H1 (cell line): Measurements from ENCODE around the gene RBM17. TPM values are rescaled to one million over a fixed set of nuclear protein-coding genes. Genes with fewer than 3 reads are reported as not detected.

Source experiments
- CTCF ChIA-PET: fragments of 300-600 bp; sonication (Branson Sonifier 250); formaldehyde crosslinking; loops from one replicate; lab custom pipeline; 2021; ENCODE audit not compliant: partially characterized antibody; lab: Charles Lee
- POLR2A ChIA-PET: fragments of 300-600 bp; sonication (Branson Sonifier 250); formaldehyde crosslinking; loops from one replicate; lab custom pipeline; 2021; ENCODE audit warnings: inconsistent platforms; ENCODE audit not compliant: partially characterized antibody; lab: Charles Lee
- DNase-seq, 2 experiments: peaks; one replicate each; pipeline versions ENCODE4 v3.0.0 to v3.0.0-alpha.2; 2010 to 2022; ENCODE audit warnings: low spot score in 2 of 2, low read depth in 1 of 2, mixed read lengths in 1 of 2
- FAIRE-seq: peaks from 2 replicates; lab custom pipeline; 2011; peaks lifted over from hg19 to GRCh38; lab: Jason Lieb, UNC
- H2AFZ ChIP-seq: 2 replicates; pipeline ENCODE4 v1.8.1; 2012; ENCODE audit warnings: low read length, inconsistent platforms
- H2AK5ac ChIP-seq: 2 replicates; pipeline ENCODE4 v1.6.1; 2013; ENCODE audit warnings: low read depth, low read length
- H2BK120ac ChIP-seq: replicated peaks from 2 replicates; pipeline ENCODE3; 2013; ENCODE audit warnings: low read depth, low read length, inconsistent platforms
- H2BK12ac ChIP-seq: 2 replicates; pipeline ENCODE4 v1.6.1; 2013; ENCODE audit warnings: low read depth, low read length
- H2BK15ac ChIP-seq: 2 replicates; pipeline ENCODE4 v1.6.1; 2013; ENCODE audit warnings: low read length
- H2BK20ac ChIP-seq: 2 replicates; pipeline ENCODE4 v1.6.1; 2013; ENCODE audit warnings: low read length
- H2BK5ac ChIP-seq: 2 replicates; pipeline ENCODE4 v1.6.1; 2013; ENCODE audit warnings: low read depth, low read length
- H3K14ac ChIP-seq: 2 replicates; pipeline ENCODE4 v1.6.1; 2013; ENCODE audit warnings: inconsistent platforms; ENCODE audit not compliant: insufficient read length
- H3K18ac ChIP-seq: 2 replicates; pipeline ENCODE4 v1.6.1; 2013; ENCODE audit warnings: low read length; ENCODE audit errors: extremely low read depth
- H3K23ac ChIP-seq: 2 replicates; pipeline ENCODE4 v1.6.1; 2013; ENCODE audit warnings: inconsistent platforms; ENCODE audit not compliant: insufficient read length
- H3K23me2 ChIP-seq: 2 replicates; pipeline ENCODE4 v1.6.1; 2013; ENCODE audit warnings: low read depth, low read length
- H3K27ac ChIP-seq: 2 replicates; pipeline ENCODE4 v1.6.1; 2011; ENCODE audit warnings: low read depth, low read length, inconsistent platforms
- H3K27me3 ChIP-seq, 4 experiments: replicated peaks in 1 of 4; 1 replicate in 1 of 4; 2 replicates in 3 of 4; pipeline versions ENCODE4 v1.6.1 to v1.8.1; 2011 to 2013; ENCODE audit warnings: low read length in 3 of 4, mild to moderate bottlenecking in 3 of 4, inconsistent platforms in 2 of 4, mixed read lengths in 2 of 4, moderate library complexity in 1 of 4; ENCODE audit not compliant: control insufficient read depth in 3 of 4, insufficient read depth in 3 of 4; ENCODE audit errors: extremely low read depth in 1 of 4
- H3K36me3 ChIP-seq, 4 experiments: 2 replicates each; pipeline versions ENCODE4 v1.6.1 to v1.8.1; 2011 to 2013; ENCODE audit warnings: mild to moderate bottlenecking in 4 of 4, low read length in 3 of 4, moderate library complexity in 2 of 4, control low read depth in 1 of 4, inconsistent platforms in 1 of 4; ENCODE audit not compliant: insufficient read depth in 4 of 4, control insufficient read depth in 2 of 4
- H3K4ac ChIP-seq: replicated peaks from 2 replicates; pipeline ENCODE3; 2013; ENCODE audit warnings: low read length, low read depth, mixed read lengths, inconsistent platforms; ENCODE audit not compliant: insufficient read length
- H3K4me1 ChIP-seq, 4 experiments: replicated peaks in 1 of 4; 1 replicate in 1 of 4; 2 replicates in 3 of 4; pipeline versions ENCODE4 v1.6.1 to v1.8.1; 2011 to 2013; ENCODE audit warnings: low read length in 3 of 4, inconsistent platforms in 2 of 4, mixed read lengths in 1 of 4; ENCODE audit not compliant: insufficient read depth in 4 of 4, control insufficient read depth in 3 of 4
- H3K4me2 ChIP-seq, 2 experiments: 2 replicates each; pipeline versions ENCODE4 v1.6.1 to v1.8.1; 2011 to 2013; ENCODE audit warnings: low read depth in 2 of 2, low read length in 2 of 2, control low read depth in 1 of 2, inconsistent platforms in 1 of 2, mild to moderate bottlenecking in 1 of 2; ENCODE audit not compliant: insufficient read depth in 1 of 2
- H3K4me3 ChIP-seq, 4 experiments: fragments of 200-600, 300-600 bp in 1 of 4; sonication (generic), shearing (Covaris generic), sonication (Bioruptor Twin) in 1 of 4; 2 replicates each; pipeline versions ENCODE4 v1.5.1 to v1.8.1; 2011 to 2016; ENCODE audit warnings: low read length in 4 of 4, low read depth in 3 of 4, control low read depth in 2 of 4, inconsistent platforms in 2 of 4, mild to moderate bottlenecking in 2 of 4, mixed read lengths in 1 of 4, moderate library complexity in 1 of 4; ENCODE audit not compliant: insufficient read depth in 2 of 4; ENCODE audit errors: extremely low read depth in 1 of 4
- H3K56ac ChIP-seq: replicated peaks from 2 replicates; pipeline ENCODE3; 2013; ENCODE audit warnings: low read depth, mild to moderate bottlenecking, mixed read lengths, low read length, inconsistent platforms; ENCODE audit not compliant: insufficient read length
- H3K79me1 ChIP-seq: 2 replicates; pipeline ENCODE4 v1.6.1; 2013; ENCODE audit warnings: low read depth, low read length, control low read depth
- H3K79me2 ChIP-seq, 2 experiments: 2 replicates each; pipeline versions ENCODE4 v1.6.1 to v1.8.1; 2012 to 2013; ENCODE audit warnings: low read length in 2 of 2, mild to moderate bottlenecking in 2 of 2, inconsistent platforms in 1 of 2; ENCODE audit not compliant: insufficient read depth in 2 of 2, control insufficient read depth in 1 of 2
- H3K9ac ChIP-seq, 4 experiments: replicated peaks in 1 of 4; 1 replicate in 1 of 4; 2 replicates in 3 of 4; pipeline versions ENCODE4 v1.6.1 to v1.8.1; 2011 to 2013; ENCODE audit warnings: low read depth in 3 of 4, low read length in 3 of 4, control low read depth in 2 of 4, mild to moderate bottlenecking in 2 of 4, moderate library complexity in 2 of 4, inconsistent platforms in 1 of 4; ENCODE audit errors: extremely low read depth in 1 of 4
- H3K9me3 ChIP-seq, 2 experiments: 2 replicates each; pipeline versions ENCODE4 v1.6.1 to v1.8.1; 2012 to 2013; ENCODE audit warnings: mild to moderate bottlenecking in 2 of 2, moderate library complexity in 2 of 2, control low read depth in 1 of 2, inconsistent platforms in 1 of 2, low read depth in 1 of 2, low read length in 1 of 2, mixed read lengths in 1 of 2; ENCODE audit not compliant: insufficient read depth in 2 of 2
- H4K20me1 ChIP-seq, 2 experiments: replicated peaks in 1 of 2; 2 replicates each; pipeline versions ENCODE3 to v1.8.1; 2011 to 2013; ENCODE audit warnings: inconsistent platforms in 2 of 2, low read length in 2 of 2, mild to moderate bottlenecking in 1 of 2; ENCODE audit not compliant: insufficient read depth in 2 of 2, control insufficient read depth in 1 of 2
- H4K5ac ChIP-seq: 2 replicates; pipeline ENCODE4 v1.6.1; 2013; ENCODE audit warnings: low read length, low read depth, mixed read lengths, inconsistent platforms; ENCODE audit not compliant: insufficient read length
- H4K8ac ChIP-seq: 2 replicates; pipeline ENCODE4 v1.8.0; 2013; ENCODE audit warnings: mild to moderate bottlenecking, moderate library complexity, low read length, inconsistent platforms; ENCODE audit not compliant: insufficient read depth; ENCODE audit errors: extremely low read depth
- H4K91ac ChIP-seq: replicated peaks from 2 replicates; pipeline ENCODE3; 2013; ENCODE audit warnings: low read length, mixed read lengths, inconsistent platforms; ENCODE audit not compliant: insufficient read length
- NANOG ChIP-seq: IDR thresholded peaks from 2 replicates; pipeline ENCODE4 v1.6.1; 2011; ENCODE audit warnings: low read length, low read depth, mild to moderate bottlenecking, inconsistent platforms; ENCODE audit not compliant: insufficient read depth, poor library complexity, severe bottlenecking
- WGBS, 2 experiments: shearing (Covaris generic) in 1 of 2; methylation state at CpG; one replicate each; pipeline versions ENCODE4 v1.1.6 to v1.1.7; 2013 to 2015; ENCODE audit warnings: low lambda C conversion rate in 2 of 2, mixed read lengths in 2 of 2, inconsistent platforms in 1 of 2, low coverage in 1 of 2, missing lambda C conversion rate in 1 of 2; ENCODE audit not compliant: insufficient replicate concordance in 2 of 2, insufficient coverage in 1 of 2, insufficient read length in 1 of 2; ENCODE audit errors: extremely low coverage in 1 of 2, missing lambda C conversion rate in 1 of 2; 5-methylcytosine and 5-hydroxymethylcytosine counted together
- polyA plus RNA-seq, 7 experiments: library from polyadenylated mRNA; depleted of rRNA in 3 of 7; stranded (reverse) in 5 of 7; unstranded in 2 of 7; fragments of >200 nt in 5 of 7; fragments of 200-250 nt in 2 of 7; gene quantifications; 1 replicate in 5 of 7; 2 replicates in 1 of 7; 4 replicates in 1 of 7; pipeline versions ENCODE4 v1.2.1 to v1.2.3, GENCODE V29; 2011 to 2013; ENCODE audit warnings: missing spikeins in 2 of 7, mixed read lengths in 2 of 7
- total RNA-seq: library from RNA; stranded (reverse); fragmentation: NEBNext Ultra II Directional; extraction: Animal tissue kit (Norgen Biotek cat#: 25700); gene quantifications from 2 replicates; pipeline ENCODE4 v1.2.1, GENCODE V29; 2021

The RBM17 gene
- total and polyA plus RNA-seq, 2 of the 8 experiments (the other 6 are each of a cell fraction or from before 2014, with no cell fraction given), result 15.7 to 128 TPM

- H4K20me1 ChIP-seq, result no peaks in the 10 kb centered on the region
- H3K23me2 ChIP-seq, result no peaks in the 10 kb centered on the region
- CTCF ChIA-PET, result no interaction called here
- peak in 1 of 2 experiments; percentile 26 for DNase-seq
- H4K5ac ChIP-seq, result no peak overlapping the region
- no peak overlapping the region for H4K8ac ChIP-seq
- no peaks in the 10 kb centered on the region for H3K27me3 ChIP-seq
- H2AFZ ChIP-seq, result no peak overlapping the region
- H2BK12ac ChIP-seq, result no peak overlapping the region
- no peak overlapping the region for H2BK5ac ChIP-seq
- POLR2A ChIA-PET, result no interaction called here
- H3K9me3 ChIP-seq, result no peaks in the 10 kb centered on the region
- H3K79me1 ChIP-seq, result no peaks in the 10 kb centered on the region
- no peak overlapping the region for H2AK5ac ChIP-seq
- H3K23ac ChIP-seq, result no peak overlapping the region
- no peak overlapping the region for H3K4me2 ChIP-seq
- no peaks in the 10 kb centered on the region for H3K36me3 ChIP-seq
- no peak overlapping the region for H3K14ac ChIP-seq
- no peak overlapping the region for H3K27ac ChIP-seq
- no peak overlapping the region for H2BK15ac ChIP-seq
- no peak for FAIRE-seq
- H2BK120ac ChIP-seq, result no peak overlapping the region
- peaks cover 0 to 2% (median 0%) of the 10 kb centered on the region in 4 experiments; a peak in 1 of 7 replicates for H3K4me1 ChIP-seq
- H2BK20ac ChIP-seq, result no peak overlapping the region
- no peak overlapping the region for H3K4me3 ChIP-seq
- H4K91ac ChIP-seq, result no peak overlapping the region
- 94% methylated on average over 5 of the region's 5 CpGs; no CpG with 5 or more reads in 1 of the 2 experiments for WGBS, 2 experiments
- H3K79me2 ChIP-seq, result no peaks in the 10 kb centered on the region
- no peak overlapping the region for H3K9ac ChIP-seq
- no peak overlapping the region for H3K56ac ChIP-seq
- no peak overlapping the region for H3K4ac ChIP-seq
- no peak overlapping the region for H3K18ac ChIP-seq
- no peak for TF ChIP-seq NANOG
Measured at GRCh38 chr10:6054884-6055283, 34.0 kb upstream of the RBM17 start.
